ENCODE measurements around the gene PPP1R15A.

DNA sequence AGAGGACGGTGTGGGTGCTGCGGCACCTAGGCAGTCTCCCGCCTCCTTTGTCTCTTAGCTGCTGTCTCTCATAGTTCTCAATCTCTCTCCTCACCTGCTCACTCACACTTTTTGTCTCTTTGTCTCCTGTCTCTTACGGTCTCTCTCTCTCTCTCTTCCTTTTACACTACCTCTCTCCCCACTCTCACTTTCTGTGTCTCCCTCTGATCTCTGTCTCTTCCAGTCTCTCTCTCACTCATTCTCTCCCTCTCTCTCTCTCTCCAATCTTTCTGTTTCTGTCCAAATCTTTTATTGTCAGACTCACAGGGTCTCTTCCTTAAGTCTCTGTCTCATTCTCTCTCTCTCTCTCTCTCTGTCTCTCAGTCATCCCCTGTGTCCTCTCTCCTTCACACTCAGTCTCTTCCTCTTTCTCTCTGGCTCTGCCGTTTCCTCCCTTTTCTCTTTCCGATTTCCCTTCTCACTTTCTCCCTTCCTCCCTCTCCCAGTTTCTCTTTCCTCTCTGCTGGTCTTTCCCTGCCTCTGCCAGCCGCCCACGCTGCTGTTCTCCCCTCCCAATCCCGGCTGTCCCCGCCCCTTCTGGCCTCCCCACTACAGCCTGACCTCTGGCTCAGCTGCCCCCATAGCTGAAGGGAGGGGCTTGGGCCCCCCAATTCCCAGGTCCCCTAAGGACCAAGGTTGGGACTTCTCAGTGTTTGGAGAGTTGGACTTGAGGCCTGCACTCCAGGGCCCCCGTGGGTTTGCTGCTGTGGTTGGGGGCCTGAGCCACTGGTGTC is 3.9 kb upstream of the PPP1R15A start, which contains the start of gene PLEKHA4:
- 0 out of 2 replicates have a peak, but pooled peaks have one; percentile 13 for TF ChIP-seq ZNF155 (tag by site-specific recombination; IDR thresholded peaks at IDR 0.05)
- TF ChIP-seq ZNF768 (tag by site-specific recombination; IDR thresholded peaks at IDR 0.05), result no peak
- TF ChIP-seq, protein P1, sequence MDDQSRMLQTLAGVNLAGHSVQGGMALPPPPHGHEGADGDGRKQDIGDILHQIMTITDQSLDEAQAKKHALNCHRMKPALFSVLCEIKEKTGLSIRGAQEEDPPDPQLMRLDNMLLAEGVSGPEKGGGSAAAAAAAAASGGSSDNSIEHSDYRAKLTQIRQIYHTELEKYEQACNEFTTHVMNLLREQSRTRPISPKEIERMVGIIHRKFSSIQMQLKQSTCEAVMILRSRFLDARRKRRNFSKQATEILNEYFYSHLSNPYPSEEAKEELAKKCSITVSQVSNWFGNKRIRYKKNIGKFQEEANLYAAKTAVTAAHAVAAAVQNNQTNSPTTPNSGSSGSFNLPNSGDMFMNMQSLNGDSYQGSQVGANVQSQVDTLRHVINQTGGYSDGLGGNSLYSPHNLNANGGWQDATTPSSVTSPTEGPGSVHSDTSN (CRISPR knock-in tag; IDR thresholded peaks at IDR 0.05), result no peak
- TF ChIP-seq ZNF114 (tag by site-specific recombination; IDR thresholded peaks at IDR 0.05), result no peak
- TF ChIP-seq SETDB1 (IDR thresholded peaks at IDR 0.05; ENCODE audit: insufficient read length, low read length), result no peak
- TF ChIP-seq ZSCAN30 (tag by site-specific recombination; IDR thresholded peaks at IDR 0.05), result no peak
- TF ChIP-seq, protein P2, sequence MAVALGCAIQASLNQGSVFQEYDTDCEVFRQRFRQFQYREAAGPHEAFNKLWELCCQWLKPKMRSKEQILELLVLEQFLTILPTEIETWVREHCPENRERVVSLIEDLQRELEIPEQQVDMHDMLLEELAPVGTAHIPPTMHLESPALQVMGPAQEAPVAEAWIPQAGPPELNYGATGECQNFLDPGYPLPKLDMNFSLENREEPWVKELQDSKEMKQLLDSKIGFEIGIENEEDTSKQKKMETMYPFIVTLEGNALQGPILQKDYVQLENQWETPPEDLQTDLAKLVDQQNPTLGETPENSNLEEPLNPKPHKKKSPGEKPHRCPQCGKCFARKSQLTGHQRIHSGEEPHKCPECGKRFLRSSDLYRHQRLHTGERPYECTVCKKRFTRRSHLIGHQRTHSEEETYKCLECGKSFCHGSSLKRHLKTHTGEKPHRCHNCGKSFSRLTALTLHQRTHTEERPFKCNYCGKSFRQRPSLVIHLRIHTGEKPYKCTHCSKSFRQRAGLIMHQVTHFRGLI (tag by site-specific recombination; IDR thresholded peaks at IDR 0.05), result no peak
- TF ChIP-seq ZNF248 (tag by site-specific recombination; IDR thresholded peaks at IDR 0.05), result no peak

All from HEK293 (cell line).